HL-60 (cell line): ENCODE results near the gene VTI1A.

ENCODE experiments used
- CTCF ChIP-seq: IDR thresholded peaks from one replicate; pipeline ENCODE4 v1.5.1; 2011; ENCODE audit warnings: low read length, control low read depth, inconsistent platforms; ENCODE audit not compliant: insufficient read depth
- POLR2AphosphoS5 ChIP-seq: IDR thresholded peaks from 2 replicates; pipeline ENCODE4 v1.6.1; 2012; ENCODE audit warnings: low read depth

DNA sequence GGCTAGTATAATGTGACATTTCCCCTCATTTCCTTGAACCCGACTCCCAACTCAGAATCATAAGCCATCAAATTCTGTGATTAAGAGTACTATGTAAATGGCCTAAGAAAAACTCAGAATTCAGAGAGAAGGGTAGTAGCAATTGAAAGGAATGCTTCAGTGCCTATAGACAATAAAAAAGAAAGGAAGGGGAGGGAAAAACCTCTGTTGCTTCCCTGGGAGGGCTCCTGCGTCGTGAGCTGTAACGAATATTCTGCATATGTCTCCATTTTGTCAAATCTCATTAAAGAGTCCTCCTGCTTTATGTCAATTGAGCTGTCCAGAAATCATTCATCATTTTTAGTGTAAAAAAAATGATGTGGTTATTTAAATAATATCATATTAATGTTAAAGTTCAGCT, 223.0 kb downstream of the VTI1A start:
- TF ChIP-seq CTCF: no peak
- TF ChIP-seq POLR2AphosphoS5: no peak
